Stimulated activated CD4-positive, alpha-beta T cell treated with anti-CD3 and anti-CD28 coated beads, TNF-alpha, amount 100 ng/mL, for 48 hours (primary cell): Measurements from ENCODE around the gene SARM1.
"Not testable (repeated sequence)": the region's sequence is repeated elsewhere in the genome, so short reads cannot be mapped to it uniquely, and the experiment has no call there.

Experiments used
- DNase-seq, 3 donors: peaks; one replicate each; pipeline ENCODE4 v3.0.0-alpha.2; 2020; ENCODE audit warnings: low read depth in 3 of 3

Gene SARM1

DNA sequence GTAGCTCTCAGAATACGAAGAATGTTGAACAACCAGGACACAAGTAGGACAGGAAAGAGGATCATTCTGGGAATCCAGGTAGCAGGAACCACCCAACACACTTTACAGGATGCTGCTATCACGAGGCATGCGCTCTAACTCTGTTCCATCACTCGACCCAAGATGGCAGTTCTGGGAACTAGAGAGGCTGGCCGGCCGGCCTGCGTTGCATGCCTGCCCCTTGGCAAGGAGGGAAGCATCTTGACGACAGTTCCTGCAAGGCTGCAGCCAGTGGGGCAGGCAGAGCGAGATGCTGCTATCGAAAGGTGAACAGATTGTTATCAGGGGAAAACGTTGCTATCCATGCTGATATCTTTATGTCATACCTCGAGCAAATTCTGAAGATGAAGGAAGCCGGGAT lies 53.7 kb downstream of the SARM1 start:
- no peak for DNase-seq

GRCh38 chr17:28426081-28426519 lies 54.6 kb downstream of the SARM1 start:
- no peak for DNase-seq

- no peak for DNase-seq
These were observed 55.9 kb downstream of the SARM1 start for GRCh38 chr17:28427371-28427770.

DNA sequence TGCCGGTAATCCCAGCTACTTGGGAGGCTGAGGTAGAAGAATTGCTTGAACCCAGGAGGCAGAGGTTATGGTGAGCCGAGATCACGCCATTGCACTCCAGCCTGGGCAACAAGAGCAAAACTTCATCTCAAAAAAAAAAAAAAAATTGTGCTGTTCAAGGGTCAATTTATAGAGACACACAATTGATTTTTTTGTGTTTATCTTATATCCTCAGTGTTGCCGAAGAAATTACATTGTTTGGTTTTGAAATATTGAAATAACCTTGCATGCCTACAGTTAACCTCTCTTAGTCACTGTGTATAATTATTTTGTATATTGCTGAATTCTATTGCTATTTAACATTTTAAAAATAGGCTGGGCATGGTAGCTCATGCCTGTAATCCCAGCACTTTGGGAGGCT lies 56.5 kb downstream of the SARM1 start:
- not testable (repeated sequence) for DNase-seq

- no peak for DNase-seq
These were observed 62.2 kb downstream of the SARM1 start for GRCh38 chr17:28433721-28434120.

GRCh38 chr17:28434326-28434725 lies 62.8 kb downstream of the SARM1 start:
- not testable (repeated sequence) for DNase-seq

DNA sequence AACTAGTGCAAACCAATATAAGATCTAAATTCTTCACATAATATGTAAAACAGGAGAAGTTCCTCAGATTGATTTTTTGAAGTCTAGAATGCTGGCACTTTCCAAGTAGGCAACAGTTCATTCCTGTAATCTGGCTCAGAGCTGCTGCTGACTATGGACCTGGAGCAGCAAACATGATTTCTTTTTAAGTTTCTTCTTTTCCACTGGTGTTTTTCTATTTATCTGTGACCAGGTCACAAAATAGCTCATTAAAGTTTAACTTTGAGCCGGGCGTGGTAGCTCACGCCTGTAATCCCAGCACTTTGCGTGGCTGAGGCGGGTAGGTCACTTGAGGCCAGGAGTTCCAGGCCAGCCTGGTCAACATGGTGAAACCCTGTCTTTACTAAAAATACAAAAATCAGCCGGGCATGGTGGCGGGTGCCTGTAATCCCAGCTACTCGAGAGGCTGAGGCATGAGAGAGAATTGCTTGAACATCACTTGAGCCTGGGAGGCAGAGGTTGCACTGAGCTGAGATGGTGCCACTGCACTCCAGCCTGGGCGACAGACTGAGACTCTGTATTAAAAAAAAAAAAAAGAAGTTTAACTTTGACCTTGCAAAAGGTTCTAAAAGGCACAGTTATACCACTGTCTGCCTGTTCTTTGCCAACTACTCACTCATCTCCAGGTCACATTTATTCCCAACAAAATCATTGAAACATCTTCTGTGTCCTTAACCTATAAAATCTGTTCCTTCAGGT lies 72.6 kb downstream of the SARM1 start:
- no peak for DNase-seq

- DNase-seq: no peak
These were observed 75.4 kb downstream of the SARM1 start for GRCh38 chr17:28446716-28447395.

- no peak for DNase-seq
These were observed 75.9 kb downstream of the SARM1 start for GRCh38 chr17:28447396-28447760.

- DNase-seq: no peak
These were observed 78.4 kb downstream of the SARM1 start for GRCh38 chr17:28449859-28450258.
